ENCODE measurements around the gene VPS36. TPM values are rescaled to one million over a fixed set of nuclear protein-coding genes. Genes with fewer than 3 reads are reported as not detected.

Gene VPS36
- total and polyA plus RNA-seq, 2 of the 4 experiments (the other 2 are of a cell fraction), result 14.8 to 16.7 TPM

DNA sequence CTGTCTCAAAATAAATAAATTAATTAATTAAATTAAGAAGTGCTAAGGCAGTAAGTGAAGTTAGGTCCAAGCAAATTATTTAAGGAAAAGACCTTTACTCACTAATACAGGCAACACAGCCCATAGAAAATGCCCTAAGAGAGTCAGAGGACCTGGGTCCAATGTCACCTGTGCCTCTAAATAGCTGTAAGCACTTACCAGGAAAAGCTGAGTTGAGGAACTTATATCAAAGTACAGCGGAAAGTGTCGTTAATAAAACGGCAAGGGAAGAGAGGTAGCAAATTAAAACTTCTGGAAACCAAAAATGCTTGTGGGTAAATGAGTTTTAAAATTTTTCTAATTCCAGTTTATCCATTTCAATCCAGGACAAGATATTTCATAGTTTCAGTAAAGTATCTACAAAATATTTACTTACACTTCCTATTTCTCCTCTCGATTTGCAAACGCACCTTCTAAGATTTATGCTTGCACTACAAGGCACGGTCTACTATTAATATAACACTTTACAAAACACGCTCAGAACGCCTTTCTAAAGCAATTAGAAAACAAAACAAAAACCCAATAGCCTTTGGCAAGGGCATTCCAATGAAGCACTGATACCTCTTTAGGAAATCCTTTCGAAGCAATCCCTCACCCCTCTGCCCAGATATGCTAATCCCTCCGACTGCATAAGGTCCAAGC lies 963 bp downstream of the VPS36 start:
- in situ Hi-C loops (cut with MboI; ENCODE audit: low sequenced_read_pairs) (loop anchor here (10.0 to 25.0 kb wide), 3 partner anchors 205 to 437 kb away; partner anchors contain the start of genes ALG11, ATP7B, SUGT1 and UTP14C), intact Hi-C loops (cut with micrococcal nuclease) (loop anchor here (2.0 to 10.0 kb wide), 6 partner anchors 102 to 995 kb away; partner anchors contain the start of genes ALG11, ATP7B and INTS6), dilution Hi-C loops (cut with HindIII; ENCODE audit: low sequenced_read_pairs, unreplicated experiment) (no loop called here)
- Histone ChIP-seq H3K4me2 (ENCODE audit: low read depth, low read length) (peak overlapping the region; percentile 89), H3K4ac (ENCODE audit: low read depth, low read length) (peak overlapping the region; percentile 96), H3K56ac (ENCODE audit: extremely low read depth, insufficient read depth, low read length) (peak overlapping the region; percentile 81), H2BK15ac (ENCODE audit: low read depth, low read length) (no peak overlapping the region), H4K20me1 (ENCODE audit: insufficient read depth, low read length) (peaks cover 5% of the 10 kb centered on the region; the same call in 1 of the 2 replicates), H3K9me1 (ENCODE audit: insufficient read depth, low read length) (peaks cover 11% of the 10 kb centered on the region), H3K23ac (ENCODE audit: low read depth, low read length) (peak overlapping the region; percentile 75), H2AK5ac (ENCODE audit: low read depth, low read length) (no peak overlapping the region), H3K79me1 (ENCODE audit: low read depth in 1 of 2, low read length in 2 of 2) (peaks cover 19 to 31% of the 10 kb centered on the region in 2 experiments; a peak in 3 of 4 replicates), H3K4me1 (ENCODE audit: control insufficient read depth, insufficient read depth, low read length) (peaks cover 7% of the 10 kb centered on the region), H2AFZ (replicated peaks; ENCODE audit: low read length, poor library complexity) (peak overlapping the region; percentile 98), H3K27ac (ENCODE audit: insufficient read depth, low read length) (peak overlapping the region; percentile 83), H3K14ac (replicated peaks; ENCODE audit: low read depth, low read length) (peak overlapping the region; percentile 71), H2BK5ac (ENCODE audit: low read depth, low read length, poor library complexity, severe bottlenecking) (peak overlapping the region; percentile 81), H2BK20ac (ENCODE audit: low read depth, low read length) (peak overlapping the region; percentile 16; the same call in 1 of the 2 replicates), H4K5ac (ENCODE audit: low read depth, low read length) (peak overlapping the region; percentile 53), H2BK120ac (ENCODE audit: low read depth, low read length) (peak overlapping the region; percentile 77), H4K91ac (ENCODE audit: insufficient read depth, low read depth, low read length) (peak overlapping the region; percentile 80; the same call in 1 of the 2 replicates), H2AK9ac (replicated peaks; ENCODE audit: low read depth, low read length, poor library complexity) (peak overlapping the region; percentile 97), H3K18ac (ENCODE audit: low read depth, low read length) (peak overlapping the region; percentile 77), H4K8ac (ENCODE audit: low read depth in 2 of 2, low read length in 2 of 2) (peak overlapping the region; percentile 49 to 77; a peak in 3 of 4 replicates), H3K27me3 (ENCODE audit: control insufficient read depth, insufficient read depth, low read length) (no peaks in the 10 kb centered on the region), H3K4me3 (ENCODE audit: insufficient read depth, low read depth, low read length) (peak overlapping the region; percentile 73), H3K9ac (ENCODE audit: low read depth, low read length) (peak overlapping the region; percentile 81), H3K36me3 (ENCODE audit: control insufficient read depth, insufficient read depth, low read length) (no peaks in the 10 kb centered on the region), H3K9me3 (ENCODE audit: control insufficient read depth, insufficient read depth, low read length) (no peaks in the 10 kb centered on the region)
- no TSS peak for BruUV-seq (replicated peaks)
- POLR2A ChIA-PET (ENCODE audit: unreplicated experiment), result interaction anchor here (0.6 to 0.7 kb wide), 2 partner anchors 291 to 534 kb away, joined by 3 to 4 read pairs; no protein-coding TSS in a partner anchor
- CTCF ChIA-PET, result interaction anchor here (0.8 to 1.5 kb wide), 3 partner anchors 33 to 104 kb away, joined by 3 to 7 read pairs (median 6); partner anchors contain the start of gene THSD1
- DNase-seq, result no peak
- TF ChIP-seq RAD21 (IDR thresholded peaks at IDR 0.05; ENCODE audit: low read length), result no peak
- no peak for TF ChIP-seq NFE2L2 (IDR thresholded peaks at IDR 0.05; ENCODE audit: low read depth, low read length)
- TF ChIP-seq MAFK (IDR thresholded peaks at IDR 0.05; ENCODE audit: low read depth, low read length), result no peak
- no peak for TF ChIP-seq MAZ (IDR thresholded peaks at IDR 0.05; ENCODE audit: borderline replicate concordance, low read depth, low read length)
- no peak for TF ChIP-seq MXI1 (IDR thresholded peaks at IDR 0.05; ENCODE audit: borderline replicate concordance, low read depth, low read length)
- no peak for TF ChIP-seq RFX5 (IDR thresholded peaks at IDR 0.05; ENCODE audit: low read depth, low read length)
- TF ChIP-seq, protein P1, sequence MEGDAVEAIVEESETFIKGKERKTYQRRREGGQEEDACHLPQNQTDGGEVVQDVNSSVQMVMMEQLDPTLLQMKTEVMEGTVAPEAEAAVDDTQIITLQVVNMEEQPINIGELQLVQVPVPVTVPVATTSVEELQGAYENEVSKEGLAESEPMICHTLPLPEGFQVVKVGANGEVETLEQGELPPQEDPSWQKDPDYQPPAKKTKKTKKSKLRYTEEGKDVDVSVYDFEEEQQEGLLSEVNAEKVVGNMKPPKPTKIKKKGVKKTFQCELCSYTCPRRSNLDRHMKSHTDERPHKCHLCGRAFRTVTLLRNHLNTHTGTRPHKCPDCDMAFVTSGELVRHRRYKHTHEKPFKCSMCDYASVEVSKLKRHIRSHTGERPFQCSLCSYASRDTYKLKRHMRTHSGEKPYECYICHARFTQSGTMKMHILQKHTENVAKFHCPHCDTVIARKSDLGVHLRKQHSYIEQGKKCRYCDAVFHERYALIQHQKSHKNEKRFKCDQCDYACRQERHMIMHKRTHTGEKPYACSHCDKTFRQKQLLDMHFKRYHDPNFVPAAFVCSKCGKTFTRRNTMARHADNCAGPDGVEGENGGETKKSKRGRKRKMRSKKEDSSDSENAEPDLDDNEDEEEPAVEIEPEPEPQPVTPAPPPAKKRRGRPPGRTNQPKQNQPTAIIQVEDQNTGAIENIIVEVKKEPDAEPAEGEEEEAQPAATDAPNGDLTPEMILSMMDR (conservative IDR thresholded peaks at IDR 0.05; ENCODE audit: low read depth, low read length), result no peak
- no peak for TF ChIP-seq POLR2A (IDR thresholded peaks at IDR 0.05; ENCODE audit: low read depth, low read length)
- 0% methylated on average over 1 of the region's 10 CpGs; no CpG with 5 or more reads in 1 of the 2 experiments for WGBS, 2 experiments (ENCODE audit: extremely low coverage in 2 of 2, insufficient read length in 1 of 2)
- ATAC-seq (ENCODE audit: low read depth), result no peak

Measured in IMR-90 (cell line).